K562 (cell line): Measurements from ENCODE around the gene NDUFAF4. TPM values are rescaled to one million over a fixed set of nuclear protein-coding genes. Genes with fewer than 3 reads are reported as not detected.

Source experiments
- ATAC-seq: fragments of 200-7000 bp; cut with Tn5 transposase; 3 replicates; pipeline ENCODE4 v1.9.1; 2020; ENCODE audit warnings: moderate library complexity
- BruUV-seq: library from RNA; stranded (reverse); fragments of 400-500 nt; replicated peaks from 2 replicates; lab custom pipeline; 2021; lab: Mats Ljungman, UMichigan
- CTCF ChIA-PET: fragments of 300-600 bp; formaldehyde crosslinking; extraction: SDS; loops from one replicate; lab custom pipeline; 2021; ENCODE audit warnings: low intra/inter-chr PET ratio; lab: Yijun Ruan, JAX
- POLR2A ChIA-PET: fragments of 300-600, 350-650 bp; sonication (Branson Sonifier 250); formaldehyde crosslinking; extraction: SDS; loops from one replicate; lab custom pipeline; 2021; ENCODE audit warnings: antibody characterized with exemption, inconsistent platforms; lab: Yijun Ruan, JAX
- DNase-seq, 4 experiments: peaks; one replicate each; pipeline versions ENCODE4 v3.0.0 to v3.0.0-alpha.2; 2011 to 2018; ENCODE audit warnings: low spot score in 3 of 4, mixed read lengths in 3 of 4; ENCODE audit errors: extremely low read depth in 1 of 4
- FAIRE-seq: peaks from 2 replicates; lab custom pipeline; 2011; peaks lifted over from hg19 to GRCh38; lab: Jason Lieb, UNC
- H2AFZ ChIP-seq: 2 replicates; pipeline ENCODE4 v1.6.0; 2011; ENCODE audit warnings: low read depth, low read length, control low read depth, inconsistent platforms
- H3K27ac ChIP-seq: fragments of 200-600 bp; 3 replicates; pipeline ENCODE4 v1.8.0; 2011; ENCODE audit warnings: low read depth, mild to moderate bottlenecking, control low read depth, inconsistent platforms, low read length, moderate library complexity, mixed read lengths; ENCODE audit errors: extremely low read depth
- H3K27me3 ChIP-seq, 2 experiments: fragments of 300-600 bp in 1 of 2; 2 replicates in 1 of 2; 3 replicates in 1 of 2; pipeline versions ENCODE4 v1.6.0 to v1.8.0; 2011; ENCODE audit warnings: inconsistent platforms in 2 of 2, low read length in 2 of 2, mild to moderate bottlenecking in 1 of 2, mixed read lengths in 1 of 2, moderate library complexity in 1 of 2; ENCODE audit not compliant: control insufficient read depth in 2 of 2, insufficient read depth in 2 of 2
- H3K36me3 ChIP-seq: fragments of 300-600 bp; 3 replicates; pipeline ENCODE4 v1.8.0; 2011; ENCODE audit warnings: mild to moderate bottlenecking, low read length, inconsistent platforms; ENCODE audit not compliant: control insufficient read depth, insufficient read depth
- H3K4me1 ChIP-seq, 2 experiments: fragments of 200-600 bp in 1 of 2; replicated peaks in 1 of 2; 2 replicates in 1 of 2; 3 replicates in 1 of 2; pipeline versions ENCODE4 v1.5.1 to v1.8.0; 2011; ENCODE audit warnings: inconsistent platforms in 2 of 2, low read length in 2 of 2, mild to moderate bottlenecking in 1 of 2, mixed read lengths in 1 of 2, moderate library complexity in 1 of 2; ENCODE audit not compliant: control insufficient read depth in 2 of 2, insufficient read depth in 2 of 2
- H3K4me2 ChIP-seq: 2 replicates; pipeline ENCODE4 v1.6.1; 2011; ENCODE audit warnings: low read length, control low read depth, inconsistent platforms, mixed read lengths; ENCODE audit not compliant: insufficient read depth
- H3K4me3 ChIP-seq: fragments of 200-600 bp; sonication (generic), shearing (Covaris generic); 2 replicates; pipeline ENCODE4 v1.5.1; 2016; ENCODE audit warnings: control low read depth, inconsistent platforms
- H3K79me2 ChIP-seq: fragments of 200-600 bp; 3 replicates; pipeline ENCODE4 v1.8.0; 2011; ENCODE audit warnings: low read length, inconsistent platforms; ENCODE audit not compliant: control insufficient read depth, insufficient read depth
- H3K9ac ChIP-seq, 2 experiments: 2 replicates each; pipeline versions ENCODE4 v1.6.0 to v1.6.1; 2011; ENCODE audit warnings: low read depth in 2 of 2, low read length in 2 of 2, control low read depth in 1 of 2, inconsistent platforms in 1 of 2, mild to moderate bottlenecking in 1 of 2, mixed read lengths in 1 of 2; ENCODE audit not compliant: insufficient read depth in 1 of 2
- H3K9me1 ChIP-seq: one replicate; pipeline ENCODE4 v1.6.0; 2011; ENCODE audit warnings: inconsistent platforms, mild to moderate bottlenecking, low read length, moderate library complexity; ENCODE audit not compliant: control insufficient read depth, insufficient read depth
- H3K9me3 ChIP-seq: replicated peaks from 2 replicates; pipeline ENCODE4 v1.5.1; 2011; ENCODE audit warnings: low read depth, low read length, inconsistent platforms; ENCODE audit not compliant: control insufficient read depth, insufficient read depth
- H4K20me1 ChIP-seq: replicated peaks from 2 replicates; pipeline ENCODE4 v1.6.1; 2011; ENCODE audit warnings: low read length, inconsistent platforms, mixed read lengths; ENCODE audit not compliant: control insufficient read depth, insufficient read depth
- BRCA1 ChIP-seq, 2 experiments: fragments of 450-650 bp in 1 of 2; sonication (generic) in 1 of 2; formaldehyde crosslinking in 1 of 2; IDR thresholded peaks; 2 replicates each; pipeline versions ENCODE4 v1.5.0 to v1.6.1; 2017 to 2020; ENCODE audit warnings: mild to moderate bottlenecking in 1 of 2, missing genetic modification reagents in 1 of 2
- CTBP1 ChIP-seq: fragments of 450-650 bp; IDR thresholded peaks from 2 replicates; pipeline ENCODE4 v1.6.1; 2016; ENCODE audit warnings: borderline replicate concordance
- GATAD2A ChIP-seq: fragments of 450-650 bp; IDR thresholded peaks from 2 replicates; pipeline ENCODE4 v1.6.1; 2017
- MXI1 ChIP-seq: IDR thresholded peaks from 2 replicates; pipeline ENCODE4 v1.6.1; 2011; ENCODE audit warnings: low read depth, mild to moderate bottlenecking, improper control_type of control experiment, low read length
- NCOR1 ChIP-seq: fragments of 450-650 bp; IDR thresholded peaks from 2 replicates; pipeline ENCODE4 v1.6.1; 2016; ENCODE audit warnings: mild to moderate bottlenecking, moderate library complexity
- SIN3A ChIP-seq, 2 experiments: fragments of 150-350 bp in 1 of 2; IDR thresholded peaks; 2 replicates each; pipeline ENCODE4 v1.6.1; 2011 to 2016; ENCODE audit warnings: borderline replicate concordance in 2 of 2, low read depth in 2 of 2, low read length in 2 of 2, mild to moderate bottlenecking in 2 of 2, moderate library complexity in 2 of 2; ENCODE audit not compliant: control insufficient read depth in 1 of 2
- ZNF184 ChIP-seq: sonication (generic); formaldehyde crosslinking; IDR thresholded peaks from 2 replicates; pipeline ENCODE4 v1.5.0; 2020; ENCODE audit warnings: missing genetic modification reagents
- ZNF444 ChIP-seq: fragments of 250-450 bp; sonication (Bioruptor Pico); IDR thresholded peaks from 2 replicates; pipeline ENCODE4 v1.4.0; 2020; ENCODE audit warnings: mild to moderate bottlenecking, moderate library complexity
- ZNF764 ChIP-seq: fragments of 250-450 bp; sonication (Bioruptor Pico); IDR thresholded peaks from 2 replicates; pipeline ENCODE4 v1.4.0; 2020; ENCODE audit warnings: low read depth, mild to moderate bottlenecking, moderate library complexity
- WGBS: fragments of 100-300 bp; shearing (Covaris generic); methylation state at CpG from one replicate; pipeline ENCODE4 v1.1.6; 2016; ENCODE audit warnings: low coverage, mixed read lengths; ENCODE audit not compliant: insufficient coverage; ENCODE audit errors: missing lambda C conversion rate; 5-methylcytosine and 5-hydroxymethylcytosine counted together
- in situ Hi-C: fragments of 300-500 bp; cut with MboI; formaldehyde crosslinking; loops from 4 replicates; pipeline ENCODE4 v1.15.0; 2018; ENCODE audit warnings: inconsistent platforms, mixed read lengths
- intact Hi-C: fragments of 100-400 bp; cut with micrococcal nuclease; formaldehyde crosslinking; loops from 2 replicates; pipeline ENCODE4 v1.14.2; 2022
- polyA plus RNA-seq, 8 experiments: library from polyadenylated mRNA; depleted of rRNA in 4 of 8; stranded (reverse) in 5 of 8; unstranded in 3 of 8; fragments of >200 nt; fragmentation: Nextera tagmentation in 2 of 8; fragmentation: Illumina TruSeq in 1 of 8; extraction: Ambion mirVana in 2 of 8; extraction: Trizol in 1 of 8; gene quantifications; 2 replicates each; pipeline versions ENCODE4 v1.2.1 to v1.2.3, GENCODE V29; 2011 to 2014; ENCODE audit warnings: inconsistent platforms in 1 of 8, missing spikeins in 1 of 8
- total RNA-seq, 7 experiments: library from RNA; depleted of rRNA in 6 of 7; stranded (reverse); fragments of >200 nt in 6 of 7; fragmentation: Illumina TruSeq in 2 of 7; extraction: Trizol in 2 of 7; gene quantifications; 2 replicates each; pipeline versions ENCODE4 v1.2.1 to v1.2.3, GENCODE V29; 2011 to 2021; ENCODE audit warnings: low replicate concordance in 1 of 7
- TF ChIP-seq, protein P1 (sequence below): fragments of 250-450 bp; sonication (Bioruptor Pico); IDR thresholded peaks from 2 replicates; pipeline ENCODE4 v1.5.0; 2020; ENCODE audit warnings: mild to moderate bottlenecking

NDUFAF4 gene
- total and polyA plus RNA-seq, 9 of the 15 experiments (the other 6 are each of a cell fraction or from before 2014, with no cell fraction given), result 45.0 to 418 (median 136) TPM

DNA sequence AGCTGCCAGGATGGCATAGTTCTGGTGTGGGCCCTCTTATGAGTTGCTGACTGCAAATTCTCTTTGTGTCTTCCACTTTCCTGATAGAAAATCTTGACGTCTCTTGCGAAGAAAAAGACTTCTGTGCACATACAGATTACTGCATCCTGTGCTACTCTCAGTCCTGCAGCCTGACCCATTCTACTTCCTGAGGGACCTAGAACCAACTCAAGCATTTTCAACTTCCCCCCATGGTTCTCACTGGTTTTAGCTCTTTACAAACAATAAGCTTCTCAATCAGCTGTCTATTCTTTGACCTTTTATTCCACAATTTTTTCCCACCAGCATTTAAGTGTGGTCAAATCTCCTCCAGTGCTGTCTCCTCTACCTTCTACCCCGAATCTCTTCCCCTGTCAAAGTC, 13.5 kb upstream of the NDUFAF4 start:
- peaks cover 0 to 3% of the 10 kb centered on the region in 2 experiments; a peak in 2 of 5 replicates for H3K27me3 ChIP-seq
- FAIRE-seq (no peak), ATAC-seq (no peak; the same call in 2 of the 3 replicates), DNase-seq (no peak)
- no peaks in the 10 kb centered on the region for H3K9me3 ChIP-seq
- H3K4me3 ChIP-seq, result no peak overlapping the region
- TF ChIP-seq SIN3A (IDR thresholded peaks at IDR 0.05; ENCODE audit: borderline replicate concordance in 2 of 2, control insufficient read depth in 1 of 2, low read depth in 2 of 2, low read length in 2 of 2) (no peak), ZNF764 (no peak), MXI1 (no peak)
- ChIA-PET POLR2A (no interaction called here), CTCF (no interaction called here)
- in situ Hi-C loops (no loop called here), intact Hi-C loops (no loop called here)
- H3K4me1 ChIP-seq, result no peaks in the 10 kb centered on the region
- H3K9ac ChIP-seq, result no peak overlapping the region
- no peaks in the 10 kb centered on the region for H4K20me1 ChIP-seq
- no TSS peak for BruUV-seq
- H3K27ac ChIP-seq, result no peak overlapping the region
- H3K79me2 ChIP-seq, result no peaks in the 10 kb centered on the region
- 5% methylated on average over 3 of the region's 3 CpGs for WGBS
- H2AFZ ChIP-seq, result no peak overlapping the region
- no peaks in the 10 kb centered on the region for H3K36me3 ChIP-seq
- no peak overlapping the region for H3K4me2 ChIP-seq
- no peaks in the 10 kb centered on the region for H3K9me1 ChIP-seq

DNA sequence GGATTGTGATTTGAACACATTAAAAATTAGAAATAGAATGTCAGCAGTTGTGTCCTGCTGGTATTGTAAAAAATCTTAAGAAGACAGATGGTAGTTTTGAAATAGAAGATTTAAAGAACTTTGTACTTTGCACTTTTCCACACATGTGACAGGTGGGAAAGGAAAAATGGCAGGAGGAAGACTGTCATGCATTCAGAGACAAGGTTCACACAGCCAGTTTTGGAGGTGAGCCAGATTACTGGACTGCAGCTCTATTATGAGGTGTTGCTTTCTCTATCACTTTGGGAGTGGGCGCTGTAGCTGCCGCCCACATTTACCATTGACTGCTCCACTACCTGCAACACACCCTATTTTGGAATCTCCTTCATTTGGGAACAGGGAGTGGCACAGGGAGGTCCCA, 12.1 kb upstream of the NDUFAF4 start:
- ChIA-PET CTCF (no interaction called here), POLR2A (interaction anchor here (1.4 kb wide), 1 partner anchor 10 kb away, joined by 3 read pairs; no protein-coding TSS in a partner anchor)
- Histone ChIP-seq H3K4me1 (no peaks in the 10 kb centered on the region), H3K9me1 (no peaks in the 10 kb centered on the region), H4K20me1 (no peaks in the 10 kb centered on the region), H3K9ac (no peak overlapping the region), H3K36me3 (no peaks in the 10 kb centered on the region), H3K79me2 (no peaks in the 10 kb centered on the region), H3K27ac (no peak overlapping the region), H2AFZ (no peak overlapping the region), H3K4me2 (no peak overlapping the region), H3K27me3 (peaks cover 0 to 3% of the 10 kb centered on the region in 2 experiments; a peak in 3 of 5 replicates), H3K4me3 (no peak overlapping the region), H3K9me3 (no peaks in the 10 kb centered on the region)
- FAIRE-seq (no peak), DNase-seq (no peak), ATAC-seq (no peak)
- no TSS peak for BruUV-seq
- in situ Hi-C loops (no loop called here), intact Hi-C loops (no loop called here)
- WGBS, result 0% methylated on average over 2 of the region's 2 CpGs
- TF ChIP-seq BRCA1 (IDR thresholded peaks at IDR 0.05) (no peak), BRCA1 (CRISPR knock-in tag; IDR thresholded peaks at IDR 0.05) (no peak), NCOR1 (no peak), CTBP1 (no peak), ZNF444 (CRISPR knock-in tag) (no peak), GATAD2A (no peak), ZNF184 (no peak)
- TF ChIP-seq, protein P1, sequence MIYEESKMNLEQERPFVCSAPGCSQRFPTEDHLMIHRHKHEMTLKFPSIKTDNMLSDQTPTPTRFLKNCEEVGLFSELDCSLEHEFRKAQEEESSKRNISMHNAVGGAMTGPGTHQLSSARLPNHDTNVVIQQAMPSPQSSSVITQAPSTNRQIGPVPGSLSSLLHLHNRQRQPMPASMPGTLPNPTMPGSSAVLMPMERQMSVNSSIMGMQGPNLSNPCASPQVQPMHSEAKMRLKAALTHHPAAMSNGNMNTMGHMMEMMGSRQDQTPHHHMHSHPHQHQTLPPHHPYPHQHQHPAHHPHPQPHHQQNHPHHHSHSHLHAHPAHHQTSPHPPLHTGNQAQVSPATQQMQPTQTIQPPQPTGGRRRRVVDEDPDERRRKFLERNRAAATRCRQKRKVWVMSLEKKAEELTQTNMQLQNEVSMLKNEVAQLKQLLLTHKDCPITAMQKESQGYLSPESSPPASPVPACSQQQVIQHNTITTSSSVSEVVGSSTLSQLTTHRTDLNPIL (CRISPR knock-in tag), result no peak
